CD14-positive monocyte (primary cell): ENCODE measurements around the gene CLDN1. TPM values are rescaled to one million over a fixed set of nuclear protein-coding genes. Genes with fewer than 3 reads are reported as not detected.

ENCODE experiments used
- DNase-seq, 3 donors: peaks; one replicate each; pipeline ENCODE4 v3.0.0-alpha.2; 2011 to 2022
- H2AFZ ChIP-seq: 2 replicates; pipeline ENCODE4 v1.6.0; 2012; ENCODE audit warnings: mild to moderate bottlenecking, low read depth, low read length, inconsistent platforms; ENCODE audit not compliant: insufficient read depth, poor library complexity, severe bottlenecking
- H3K27ac ChIP-seq, 2 donors: 1 replicate in 1 of 2; 2 replicates in 1 of 2; pipeline ENCODE4 v1.5.1; 2012 to 2013; ENCODE audit warnings: low read length in 2 of 2, control low read depth in 1 of 2, inconsistent platforms in 1 of 2, low read depth in 1 of 2, mild to moderate bottlenecking in 1 of 2
- H3K27me3 ChIP-seq, 2 donors: one replicate each; pipeline versions ENCODE4 v1.6.0 to v1.6.1; 2011 to 2013; ENCODE audit warnings: low read length in 2 of 2; ENCODE audit not compliant: control insufficient read depth in 2 of 2, insufficient read depth in 2 of 2
- H3K36me3 ChIP-seq, 2 donors: replicated peaks in 1 of 2; 1 replicate in 1 of 2; 2 replicates in 1 of 2; pipeline versions ENCODE4 v1.5.1 to v1.6.1; 2012 to 2013; ENCODE audit warnings: low read length in 2 of 2, control low read depth in 1 of 2, inconsistent platforms in 1 of 2, mild to moderate bottlenecking in 1 of 2; ENCODE audit not compliant: insufficient read depth in 2 of 2, control insufficient read depth in 1 of 2
- H3K4me1 ChIP-seq, 2 donors: 1 replicate in 1 of 2; 2 replicates in 1 of 2; pipeline versions ENCODE4 v1.5.1 to v1.6.1; 2012 to 2013; ENCODE audit warnings: low read length in 2 of 2, control low read depth in 1 of 2, inconsistent platforms in 1 of 2, mild to moderate bottlenecking in 1 of 2, moderate library complexity in 1 of 2; ENCODE audit not compliant: insufficient read depth in 2 of 2, control insufficient read depth in 1 of 2
- H3K4me2 ChIP-seq: replicated peaks from 2 replicates; pipeline ENCODE3; 2012; ENCODE audit warnings: low read length, moderate library complexity, mild to moderate bottlenecking; ENCODE audit not compliant: poor library complexity, severe bottlenecking; ENCODE audit errors: extremely low read depth
- H3K4me3 ChIP-seq, 3 experiments: fragments of 200-600 bp in 1 of 3; sonication (generic) in 1 of 3; replicated peaks in 1 of 3; 1 replicate in 2 of 3; 2 replicates in 1 of 3; pipeline ENCODE4 v1.5.1; 2011 to 2013; ENCODE audit warnings: low read length in 3 of 3, mild to moderate bottlenecking in 3 of 3, control low read depth in 2 of 3, low read depth in 2 of 3, inconsistent platforms in 1 of 3, moderate library complexity in 1 of 3
- H3K79me2 ChIP-seq: 2 replicates; pipeline ENCODE4 v1.6.0; 2012; ENCODE audit warnings: mild to moderate bottlenecking, control low read depth, inconsistent platforms, low read length, moderate library complexity; ENCODE audit not compliant: insufficient read depth
- H3K9ac ChIP-seq: 2 replicates; pipeline ENCODE4 v1.6.0; 2017; ENCODE audit warnings: low read length, mild to moderate bottlenecking; ENCODE audit not compliant: insufficient read depth, poor library complexity, severe bottlenecking
- H3K9me3 ChIP-seq, 2 donors: replicated peaks in 1 of 2; 1 replicate in 1 of 2; 2 replicates in 1 of 2; pipeline versions ENCODE4 v1.5.1 to v1.6.1; 2012 to 2013; ENCODE audit warnings: low read length in 2 of 2, control low read depth in 1 of 2; ENCODE audit not compliant: control insufficient read depth in 1 of 2, insufficient read depth in 1 of 2
- H4K20me1 ChIP-seq: 2 replicates; pipeline ENCODE4 v1.6.0; 2012; ENCODE audit warnings: mild to moderate bottlenecking, low read length, control low read depth, moderate library complexity; ENCODE audit not compliant: insufficient read depth
- H3K27ac Mint-ChIP-seq, 7 donors: one replicate each; pipeline ENCODE4 v1.8.0; 2020; ENCODE audit warnings: mild to moderate bottlenecking in 7 of 7, mixed read lengths in 7 of 7, moderate library complexity in 6 of 7, inconsistent platforms in 2 of 7
- H3K27me3 Mint-ChIP-seq, 3 donors: one replicate each; pipeline ENCODE4 v1.8.0; 2021 to 2022; ENCODE audit warnings: low read depth in 3 of 3, mild to moderate bottlenecking in 3 of 3, mixed read lengths in 3 of 3, moderate library complexity in 3 of 3, inconsistent platforms in 1 of 3
- H3K36me3 Mint-ChIP-seq, 2 donors: one replicate each; pipeline ENCODE4 v1.8.0; 2020; ENCODE audit warnings: mixed read lengths in 2 of 2, inconsistent platforms in 1 of 2, mild to moderate bottlenecking in 1 of 2
- H3K4me1 Mint-ChIP-seq: one replicate; pipeline ENCODE4 v1.8.0; 2020; ENCODE audit warnings: mild to moderate bottlenecking, mixed read lengths
- H3K4me3 Mint-ChIP-seq, 2 donors: one replicate each; pipeline ENCODE4 v1.8.0; 2020; ENCODE audit warnings: mild to moderate bottlenecking in 2 of 2, mixed read lengths in 2 of 2, moderate library complexity in 1 of 2
- H3K9me3 Mint-ChIP-seq, 7 donors: one replicate each; pipeline ENCODE4 v1.8.0; 2020 to 2022; ENCODE audit warnings: mixed read lengths in 7 of 7, mild to moderate bottlenecking in 6 of 7, moderate library complexity in 6 of 7, inconsistent platforms in 2 of 7
- WGBS: methylation state at CpG from one replicate; pipeline ENCODE4 v1.1.5; 2013; ENCODE audit warnings: missing lambda C conversion rate; ENCODE audit not compliant: insufficient coverage; 5-methylcytosine and 5-hydroxymethylcytosine counted together
- intact Hi-C, 2 donors: fragments of 100-400 bp; cut with micrococcal nuclease; formaldehyde crosslinking; loops; one replicate each; pipeline versions ENCODE4 v1.15.0 to v1.15.1; 2023
- polyA plus RNA-seq, 3 donors: library from polyadenylated mRNA; depleted of rRNA in 1 of 3; unstranded in 2 of 3; stranded (reverse) in 1 of 3; fragments of 300-500 nt in 2 of 3; fragments of >200 nt in 1 of 3; fragmentation: Illumina TruSeq in 2 of 3; gene quantifications; 1 replicate in 2 of 3; 2 replicates in 1 of 3; pipeline ENCODE4 v1.2.3, GENCODE V29; 2012 to 2021
- TF ChIP-seq, protein P1 (sequence below): fragments of 200-600 bp; IDR thresholded peaks from one replicate; pipeline ENCODE4 v1.8.0; 2022; ENCODE audit warnings: antibody characterized with exemption, mild to moderate bottlenecking

Gene CLDN1
- polyA plus RNA-seq, 3 donors: not detected

DNA sequence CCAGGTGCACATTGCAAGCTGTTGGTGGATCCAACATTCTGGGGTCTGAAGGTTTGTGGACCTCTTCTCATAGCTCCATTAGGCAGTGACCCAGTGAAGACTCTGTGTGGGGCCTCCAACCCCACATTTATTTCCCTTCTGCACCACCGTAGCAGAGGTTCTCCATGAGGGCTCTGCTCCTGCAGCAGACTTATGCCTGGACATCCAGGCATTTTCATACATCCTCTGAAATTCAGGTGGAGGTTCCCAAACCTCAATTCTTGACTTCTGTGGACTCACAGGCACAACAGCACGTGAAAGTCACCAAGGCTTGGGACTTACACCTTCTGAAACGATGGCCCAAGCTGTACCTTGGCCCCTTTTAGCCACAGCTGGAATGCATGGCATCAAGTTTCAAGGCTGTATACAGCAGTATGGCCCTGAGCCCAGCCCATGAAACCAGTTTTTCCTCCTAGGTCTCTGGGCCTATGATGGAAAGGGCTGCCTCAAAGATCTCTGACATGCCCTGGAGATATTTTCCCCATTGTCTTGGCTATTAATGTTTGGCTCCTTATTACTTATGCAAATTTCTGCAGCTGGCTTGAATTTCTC lies 30.2 kb downstream of the CLDN1 start:
- no peaks in the 10 kb centered on the region for H3K27me3 ChIP-seq
- Mint-ChIP-seq H3K9me3 (peaks cover 6 to 21% (median 15%) of the 10 kb centered on the region in 7 donors), H3K4me1 (no peaks in the 10 kb centered on the region), H3K4me3 (no peak overlapping the region), H3K27me3 (peaks cover 0 to 4% (median 0%) of the 10 kb centered on the region in 3 donors), H3K36me3 (no peaks in the 10 kb centered on the region), H3K27ac (no peak overlapping the region)
- no peak overlapping the region for H3K4me3 ChIP-seq
- peaks cover 15 to 19% of the 10 kb centered on the region in 2 donors for H3K9me3 ChIP-seq
- no peaks in the 10 kb centered on the region for H4K20me1 ChIP-seq
- 79% methylated on average over 3 of the region's 3 CpGs for WGBS
- H3K4me1 ChIP-seq: no peaks in the 10 kb centered on the region
- H3K79me2 ChIP-seq: no peaks in the 10 kb centered on the region
- no peak overlapping the region for H3K4me2 ChIP-seq
- intact Hi-C loops: no loop called here
- no peaks in the 10 kb centered on the region for H3K36me3 ChIP-seq
- H3K27ac ChIP-seq: no peak overlapping the region
- no peak overlapping the region for H3K9ac ChIP-seq
- no peak overlapping the region for H2AFZ ChIP-seq
- TF ChIP-seq, protein P1, sequence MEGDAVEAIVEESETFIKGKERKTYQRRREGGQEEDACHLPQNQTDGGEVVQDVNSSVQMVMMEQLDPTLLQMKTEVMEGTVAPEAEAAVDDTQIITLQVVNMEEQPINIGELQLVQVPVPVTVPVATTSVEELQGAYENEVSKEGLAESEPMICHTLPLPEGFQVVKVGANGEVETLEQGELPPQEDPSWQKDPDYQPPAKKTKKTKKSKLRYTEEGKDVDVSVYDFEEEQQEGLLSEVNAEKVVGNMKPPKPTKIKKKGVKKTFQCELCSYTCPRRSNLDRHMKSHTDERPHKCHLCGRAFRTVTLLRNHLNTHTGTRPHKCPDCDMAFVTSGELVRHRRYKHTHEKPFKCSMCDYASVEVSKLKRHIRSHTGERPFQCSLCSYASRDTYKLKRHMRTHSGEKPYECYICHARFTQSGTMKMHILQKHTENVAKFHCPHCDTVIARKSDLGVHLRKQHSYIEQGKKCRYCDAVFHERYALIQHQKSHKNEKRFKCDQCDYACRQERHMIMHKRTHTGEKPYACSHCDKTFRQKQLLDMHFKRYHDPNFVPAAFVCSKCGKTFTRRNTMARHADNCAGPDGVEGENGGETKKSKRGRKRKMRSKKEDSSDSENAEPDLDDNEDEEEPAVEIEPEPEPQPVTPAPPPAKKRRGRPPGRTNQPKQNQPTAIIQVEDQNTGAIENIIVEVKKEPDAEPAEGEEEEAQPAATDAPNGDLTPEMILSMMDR: no peak
- DNase-seq: no peak

DNA sequence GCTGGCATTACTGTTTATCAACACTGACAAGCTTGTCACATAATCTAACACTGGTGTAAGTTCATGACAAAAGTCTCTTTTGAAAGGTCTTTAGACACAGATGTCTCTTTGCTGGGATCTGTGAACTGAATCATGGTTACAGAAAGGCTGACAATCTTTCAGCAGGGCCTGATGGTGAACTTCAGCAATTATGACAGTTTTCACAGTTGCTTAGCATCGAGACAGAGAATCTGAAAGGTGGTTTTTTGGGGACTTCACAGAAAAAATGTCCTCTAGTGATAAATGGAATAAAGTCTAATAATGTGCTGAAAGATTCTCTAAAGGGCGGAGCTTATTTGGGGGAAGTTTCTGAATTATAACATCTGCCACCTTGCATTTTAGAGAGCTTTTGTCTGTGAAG lies 32.3 kb downstream of the CLDN1 start:
- H3K9me3 ChIP-seq: peaks cover 16 to 23% of the 10 kb centered on the region in 2 donors
- Mint-ChIP-seq H3K4me1 (no peaks in the 10 kb centered on the region), H3K4me3 (no peak overlapping the region), H3K27ac (no peak overlapping the region), H3K9me3 (peaks cover 12 to 29% (median 23%) of the 10 kb centered on the region in 7 donors), H3K36me3 (no peaks in the 10 kb centered on the region), H3K27me3 (peaks cover 0 to 4% (median 0%) of the 10 kb centered on the region in 3 donors)
- H3K9ac ChIP-seq: no peak overlapping the region
- no peaks in the 10 kb centered on the region for H3K27me3 ChIP-seq
- no peak for DNase-seq
- H3K4me2 ChIP-seq: no peak overlapping the region
- 100% methylated on average over 1 of the region's 2 CpGs for WGBS
- H3K4me3 ChIP-seq: no peak overlapping the region
- H3K36me3 ChIP-seq: no peaks in the 10 kb centered on the region
- no peak overlapping the region for H2AFZ ChIP-seq
- intact Hi-C loops: no loop called here
- H3K79me2 ChIP-seq: no peaks in the 10 kb centered on the region
- TF ChIP-seq, protein P1: no peak
- H4K20me1 ChIP-seq: no peaks in the 10 kb centered on the region
- H3K4me1 ChIP-seq: no peaks in the 10 kb centered on the region
- H3K27ac ChIP-seq: no peak overlapping the region
